WTC11 (cell line): ENCODE results near the gene FYN.

Source experiments
- ATF3 ChIP-seq: sonication (generic); formaldehyde crosslinking; conservative IDR thresholded peaks from 2 replicates; pipeline ENCODE4 v1.8.1; 2022; ENCODE audit warnings: mild to moderate bottlenecking, missing genetic modification reagents
- CREB1 ChIP-seq: sonication (generic); formaldehyde crosslinking; IDR thresholded peaks from 2 replicates; pipeline ENCODE4 v1.8.0; 2023; ENCODE audit warnings: mild to moderate bottlenecking, missing genetic modification reagents
- CREM ChIP-seq: sonication (generic); formaldehyde crosslinking; IDR thresholded peaks from 2 replicates; pipeline ENCODE4 v1.8.1; 2022; ENCODE audit warnings: mild to moderate bottlenecking, missing genetic modification reagents, moderate library complexity
- CTCF ChIP-seq: fragments of 200-600 bp; IDR thresholded peaks from 2 replicates; pipeline ENCODE4 v1.8.0; 2022; ENCODE audit warnings: antibody characterized with exemption
- E2F4 ChIP-seq: sonication (generic); formaldehyde crosslinking; IDR thresholded peaks from 2 replicates; pipeline ENCODE4 v1.8.1; 2022; ENCODE audit warnings: low read depth, mild to moderate bottlenecking, moderate library complexity, missing genetic modification reagents, borderline replicate concordance
- MYBL2 ChIP-seq: sonication (generic); formaldehyde crosslinking; IDR thresholded peaks from 2 replicates; pipeline ENCODE4 v1.8.1; 2023; ENCODE audit warnings: mild to moderate bottlenecking, moderate library complexity, missing genetic modification reagents
- NFYB ChIP-seq: sonication (generic); formaldehyde crosslinking; conservative IDR thresholded peaks from 2 replicates; pipeline ENCODE4 v1.8.0; 2022; ENCODE audit warnings: low read depth, missing genetic modification reagents
- NR3C1 ChIP-seq: sonication (generic); formaldehyde crosslinking; conservative IDR thresholded peaks from 2 replicates; pipeline ENCODE4 v1.8.1; 2023; ENCODE audit warnings: low read depth, mild to moderate bottlenecking, missing genetic modification reagents
- USF2 ChIP-seq: sonication (generic); formaldehyde crosslinking; IDR thresholded peaks from 2 replicates; pipeline ENCODE4 v1.8.1; 2023; ENCODE audit warnings: mild to moderate bottlenecking, missing genetic modification reagents, moderate library complexity
- ZNF138 ChIP-seq: sonication (generic); formaldehyde crosslinking; conservative IDR thresholded peaks from 2 replicates; pipeline ENCODE4 v1.8.1; 2022; ENCODE audit warnings: mild to moderate bottlenecking, moderate library complexity, missing genetic modification reagents
- TF ChIP-seq, protein P1 (sequence below): sonication (generic); formaldehyde crosslinking; IDR thresholded peaks from 2 replicates; pipeline ENCODE4 v1.8.1; 2022; ENCODE audit warnings: missing genetic modification reagents, borderline replicate concordance
- TF ChIP-seq, protein P2 (sequence below): sonication (generic); formaldehyde crosslinking; IDR thresholded peaks from 2 replicates; pipeline ENCODE4 v1.8.0; 2022; ENCODE audit warnings: mild to moderate bottlenecking, missing genetic modification reagents

DNA sequence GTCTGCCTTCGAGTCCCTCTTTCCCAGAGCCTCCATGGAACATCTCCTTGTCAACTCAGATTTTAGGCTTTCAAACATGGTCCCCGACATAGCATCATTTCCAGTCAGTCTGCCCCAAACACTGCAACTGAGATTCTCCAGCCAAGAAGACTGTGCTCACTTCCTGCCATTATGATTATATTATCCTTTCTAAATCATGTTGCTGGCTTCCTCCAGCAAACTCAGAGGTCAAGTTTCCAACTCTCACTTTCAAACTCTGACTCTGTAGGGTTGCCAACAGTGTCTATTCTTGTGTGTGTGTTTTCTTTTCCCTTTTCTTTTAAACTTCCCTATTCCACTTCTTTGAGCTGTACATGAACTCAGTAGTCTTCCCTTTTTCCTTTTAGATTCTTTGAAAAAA, 206.4 kb downstream of the FYN start:
- TF ChIP-seq CTCF (no peak), E2F4 (CRISPR knock-in tag) (no peak), ZNF138 (CRISPR knock-in tag) (no peak), USF2 (CRISPR knock-in tag) (no peak), CREM (CRISPR knock-in tag) (no peak), ATF3 (CRISPR knock-in tag) (no peak), NFYB (CRISPR knock-in tag) (no peak), NR3C1 (no peak), MYBL2 (CRISPR knock-in tag) (no peak), CREB1 (no peak)
- TF ChIP-seq, protein P1, sequence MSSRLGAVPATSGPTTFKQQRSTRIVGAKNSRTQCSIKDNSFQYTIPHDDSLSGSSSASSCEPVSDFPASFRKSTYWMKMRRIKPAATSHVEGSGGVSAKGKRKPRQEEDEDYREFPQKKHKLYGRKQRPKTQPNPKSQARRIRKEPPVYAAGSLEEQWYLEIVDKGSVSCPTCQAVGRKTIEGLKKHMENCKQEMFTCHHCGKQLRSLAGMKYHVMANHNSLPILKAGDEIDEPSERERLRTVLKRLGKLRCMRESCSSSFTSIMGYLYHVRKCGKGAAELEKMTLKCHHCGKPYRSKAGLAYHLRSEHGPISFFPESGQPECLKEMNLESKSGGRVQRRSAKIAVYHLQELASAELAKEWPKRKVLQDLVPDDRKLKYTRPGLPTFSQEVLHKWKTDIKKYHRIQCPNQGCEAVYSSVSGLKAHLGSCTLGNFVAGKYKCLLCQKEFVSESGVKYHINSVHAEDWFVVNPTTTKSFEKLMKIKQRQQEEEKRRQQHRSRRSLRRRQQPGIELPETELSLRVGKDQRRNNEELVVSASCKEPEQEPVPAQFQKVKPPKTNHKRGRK (CRISPR knock-in tag), result no peak
- TF ChIP-seq, protein P2, sequence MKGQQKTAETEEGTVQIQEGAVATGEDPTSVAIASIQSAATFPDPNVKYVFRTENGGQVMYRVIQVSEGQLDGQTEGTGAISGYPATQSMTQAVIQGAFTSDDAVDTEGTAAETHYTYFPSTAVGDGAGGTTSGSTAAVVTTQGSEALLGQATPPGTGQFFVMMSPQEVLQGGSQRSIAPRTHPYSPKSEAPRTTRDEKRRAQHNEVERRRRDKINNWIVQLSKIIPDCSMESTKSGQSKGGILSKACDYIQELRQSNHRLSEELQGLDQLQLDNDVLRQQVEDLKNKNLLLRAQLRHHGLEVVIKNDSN (CRISPR knock-in tag), result no peak
